A673 (cell line): ENCODE data around the gene CAMK1.

Experiments used
- EZH2 ChIP-seq: fragments of 200-600 bp; sonication (generic); IDR thresholded peaks from 2 replicates; pipeline ENCODE4 v1.6.1; 2017; ENCODE audit warnings: borderline replicate concordance, low read depth, mild to moderate bottlenecking, mixed read lengths, antibody characterized with exemption, low read length; ENCODE audit not compliant: poor library complexity, severe bottlenecking
- TF ChIP-seq, protein P1 (sequence below): fragments of 300-800, 200-600 bp; sonication (generic); conservative IDR thresholded peaks from 2 replicates; pipeline ENCODE4 v1.5.1; 2017; ENCODE audit warnings: low read depth, mild to moderate bottlenecking, antibody characterized with exemption, low read length, moderate library complexity, mixed read lengths

DNA sequence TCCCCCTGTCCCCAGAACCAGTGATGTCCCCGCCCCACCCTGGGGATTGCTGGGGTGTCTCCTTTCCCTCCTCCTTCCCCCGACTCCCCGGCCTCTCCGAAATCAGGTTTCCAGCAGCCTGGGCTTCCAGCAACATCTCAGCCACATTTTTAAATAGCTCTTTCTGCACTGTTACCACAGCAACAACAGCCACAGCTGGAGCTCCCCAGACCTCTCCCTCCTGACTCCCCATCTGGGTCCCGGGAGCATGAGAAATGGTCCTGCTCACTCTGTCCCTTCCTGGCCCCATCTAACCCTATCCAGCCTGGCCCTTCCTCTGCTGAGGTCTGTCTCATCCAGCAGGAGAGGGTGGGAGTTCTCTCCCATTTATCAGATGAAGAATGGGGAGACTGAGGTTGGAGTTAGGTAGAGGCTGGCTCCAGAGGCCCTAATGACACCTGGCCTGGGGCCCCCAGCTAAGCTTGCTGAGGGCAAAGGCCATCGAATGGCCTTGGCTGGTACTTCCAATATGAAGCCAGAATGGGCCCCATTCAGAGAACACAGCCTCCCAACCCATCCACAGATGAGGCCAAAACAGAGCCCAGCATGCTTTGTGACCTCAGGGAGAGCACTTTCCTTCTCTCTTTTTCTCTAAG, 1.5 kb downstream of the CAMK1 start:
- TF ChIP-seq, protein P1, sequence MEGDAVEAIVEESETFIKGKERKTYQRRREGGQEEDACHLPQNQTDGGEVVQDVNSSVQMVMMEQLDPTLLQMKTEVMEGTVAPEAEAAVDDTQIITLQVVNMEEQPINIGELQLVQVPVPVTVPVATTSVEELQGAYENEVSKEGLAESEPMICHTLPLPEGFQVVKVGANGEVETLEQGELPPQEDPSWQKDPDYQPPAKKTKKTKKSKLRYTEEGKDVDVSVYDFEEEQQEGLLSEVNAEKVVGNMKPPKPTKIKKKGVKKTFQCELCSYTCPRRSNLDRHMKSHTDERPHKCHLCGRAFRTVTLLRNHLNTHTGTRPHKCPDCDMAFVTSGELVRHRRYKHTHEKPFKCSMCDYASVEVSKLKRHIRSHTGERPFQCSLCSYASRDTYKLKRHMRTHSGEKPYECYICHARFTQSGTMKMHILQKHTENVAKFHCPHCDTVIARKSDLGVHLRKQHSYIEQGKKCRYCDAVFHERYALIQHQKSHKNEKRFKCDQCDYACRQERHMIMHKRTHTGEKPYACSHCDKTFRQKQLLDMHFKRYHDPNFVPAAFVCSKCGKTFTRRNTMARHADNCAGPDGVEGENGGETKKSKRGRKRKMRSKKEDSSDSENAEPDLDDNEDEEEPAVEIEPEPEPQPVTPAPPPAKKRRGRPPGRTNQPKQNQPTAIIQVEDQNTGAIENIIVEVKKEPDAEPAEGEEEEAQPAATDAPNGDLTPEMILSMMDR = no peak
- no peak for TF ChIP-seq EZH2
